ENCODE results near the gene PTRH2.
"Not testable (repeated sequence)": the region's sequence is repeated elsewhere in the genome, so short reads cannot be mapped to it uniquely, and the experiment has no call there.

GRCh38 chr17:59656624-59657023 is 50.6 kb downstream of the PTRH2 start:
- TF ChIP-seq POLR2A (IDR thresholded peaks at IDR 0.05; ENCODE audit: low read depth, low read length); CTCF (IDR thresholded peaks at IDR 0.05; ENCODE audit: extremely low read depth in 1 of 2, insufficient read depth in 1 of 2, low read depth in 1 of 2, low read length in 2 of 2): not testable (repeated sequence)

Data from endothelial cell of umbilical vein (primary cell).